ENCODE results near the gene MYL5.

MYL5 gene

DNA sequence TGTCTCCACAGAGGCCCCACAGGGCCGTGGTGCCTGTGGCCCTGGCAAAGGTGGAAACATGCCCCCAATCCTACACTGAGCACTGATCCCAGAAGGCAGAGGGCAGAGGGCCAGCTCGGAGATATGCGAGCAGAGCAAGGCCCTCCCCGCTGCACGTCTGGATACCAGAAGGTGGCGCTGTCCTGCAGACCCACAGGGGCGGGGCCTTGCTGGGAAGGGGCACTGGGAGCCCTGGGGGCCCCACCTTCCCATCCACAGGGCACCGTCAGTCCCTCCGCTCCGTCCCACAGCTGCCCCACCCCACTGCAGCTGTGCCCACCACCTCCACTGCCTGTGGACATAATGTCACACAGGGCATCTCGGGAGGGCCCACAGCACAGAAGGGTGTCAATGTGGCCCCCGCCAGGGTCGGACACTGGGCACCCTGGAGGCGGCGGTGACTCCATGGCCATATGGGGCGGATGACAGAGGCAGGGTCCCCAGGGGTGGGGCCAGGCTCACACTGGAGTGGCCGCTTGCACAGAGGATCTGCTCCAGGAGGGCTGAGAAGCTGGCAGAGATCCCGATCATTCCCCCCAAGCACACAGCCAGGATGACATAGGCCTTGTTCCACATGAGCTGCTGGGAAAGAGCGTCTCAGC lies 9.8 kb downstream of the MYL5 start (continued):
- TF ChIP-seq, protein P1, sequence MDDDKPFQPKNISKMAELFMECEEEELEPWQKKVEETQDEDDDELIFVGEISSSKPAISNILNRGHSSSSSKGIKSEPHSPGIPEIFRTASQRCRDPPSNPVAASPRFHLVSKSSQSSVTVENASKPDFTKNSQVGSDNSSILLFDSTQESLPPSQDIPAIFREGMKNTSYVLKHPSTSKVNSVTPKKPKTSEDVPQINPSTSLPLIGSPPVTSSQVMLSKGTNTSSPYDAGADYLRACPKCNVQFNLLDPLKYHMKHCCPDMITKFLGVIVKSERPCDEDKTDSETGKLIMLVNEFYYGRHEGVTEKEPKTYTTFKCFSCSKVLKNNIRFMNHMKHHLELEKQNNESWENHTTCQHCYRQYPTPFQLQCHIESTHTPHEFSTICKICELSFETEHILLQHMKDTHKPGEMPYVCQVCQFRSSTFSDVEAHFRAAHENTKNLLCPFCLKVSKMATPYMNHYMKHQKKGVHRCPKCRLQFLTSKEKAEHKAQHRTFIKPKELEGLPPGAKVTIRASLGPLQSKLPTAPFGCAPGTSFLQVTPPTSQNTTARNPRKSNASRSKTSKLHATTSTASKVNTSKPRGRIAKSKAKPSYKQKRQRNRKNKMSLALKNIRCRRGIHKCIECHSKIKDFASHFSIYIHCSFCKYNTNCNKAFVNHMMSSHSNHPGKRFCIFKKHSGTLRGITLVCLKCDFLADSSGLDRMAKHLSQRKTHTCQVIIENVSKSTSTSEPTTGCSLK (tag by site-specific recombination; IDR thresholded peaks at IDR 0.05), result no peak
- TF ChIP-seq SP2 (tag by site-specific recombination; IDR thresholded peaks at IDR 0.05), result no peak; the same call in 1 of the 2 replicates
- TF ChIP-seq ZNF555 (tag by site-specific recombination; conservative IDR thresholded peaks at IDR 0.05), result no peak
- TF ChIP-seq ZNF654 (tag by site-specific recombination; IDR thresholded peaks at IDR 0.05; ENCODE audit: low read depth), result no peak; the same call in 1 of the 2 replicates
- TF ChIP-seq ZNF211 (tag by site-specific recombination; IDR thresholded peaks at IDR 0.05; ENCODE audit: low read depth), result no peak
- TF ChIP-seq, protein P2, sequence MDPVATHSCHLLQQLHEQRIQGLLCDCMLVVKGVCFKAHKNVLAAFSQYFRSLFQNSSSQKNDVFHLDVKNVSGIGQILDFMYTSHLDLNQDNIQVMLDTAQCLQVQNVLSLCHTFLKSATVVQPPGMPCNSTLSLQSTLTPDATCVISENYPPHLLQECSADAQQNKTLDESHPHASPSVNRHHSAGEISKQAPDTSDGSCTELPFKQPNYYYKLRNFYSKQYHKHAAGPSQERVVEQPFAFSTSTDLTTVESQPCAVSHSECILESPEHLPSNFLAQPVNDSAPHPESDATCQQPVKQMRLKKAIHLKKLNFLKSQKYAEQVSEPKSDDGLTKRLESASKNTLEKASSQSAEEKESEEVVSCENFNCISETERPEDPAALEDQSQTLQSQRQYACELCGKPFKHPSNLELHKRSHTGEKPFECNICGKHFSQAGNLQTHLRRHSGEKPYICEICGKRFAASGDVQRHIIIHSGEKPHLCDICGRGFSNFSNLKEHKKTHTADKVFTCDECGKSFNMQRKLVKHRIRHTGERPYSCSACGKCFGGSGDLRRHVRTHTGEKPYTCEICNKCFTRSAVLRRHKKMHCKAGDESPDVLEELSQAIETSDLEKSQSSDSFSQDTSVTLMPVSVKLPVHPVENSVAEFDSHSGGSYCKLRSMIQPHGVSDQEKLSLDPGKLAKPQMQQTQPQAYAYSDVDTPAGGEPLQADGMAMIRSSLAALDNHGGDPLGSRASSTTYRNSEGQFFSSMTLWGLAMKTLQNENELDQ (tag by site-specific recombination; IDR thresholded peaks at IDR 0.05; ENCODE audit: low read depth), result no peak
- TF ChIP-seq ZSCAN23 (tag by site-specific recombination; IDR thresholded peaks at IDR 0.05), result no peak
- TF ChIP-seq ZNF530 (tag by site-specific recombination; IDR thresholded peaks at IDR 0.05; ENCODE audit: low read depth), result no peak
- TF ChIP-seq ZFP41 (tag by site-specific recombination; IDR thresholded peaks at IDR 0.05; ENCODE audit: borderline replicate concordance), result no peak
- TF ChIP-seq, protein P3, sequence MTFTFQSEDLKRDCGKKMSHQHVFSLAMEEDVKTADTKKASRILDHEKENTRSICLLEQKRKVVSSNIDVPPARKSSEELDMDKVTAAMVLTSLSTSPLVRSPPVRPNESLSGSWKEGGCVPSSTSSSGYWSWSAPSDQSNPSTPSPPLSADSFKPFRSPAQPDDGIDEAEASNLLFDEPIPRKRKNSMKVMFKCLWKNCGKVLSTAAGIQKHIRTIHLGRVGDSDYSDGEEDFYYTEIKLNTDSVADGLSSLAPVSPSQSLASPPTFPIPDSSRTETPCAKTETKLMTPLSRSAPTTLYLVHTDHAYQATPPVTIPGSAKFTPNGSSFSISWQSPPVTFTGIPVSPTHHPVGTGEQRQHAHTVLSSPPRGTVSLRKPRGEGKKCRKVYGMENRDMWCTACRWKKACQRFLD (tag by site-specific recombination; IDR thresholded peaks at IDR 0.05), result no peak
- no peak for TF ChIP-seq ZNF132 (tag by site-specific recombination; IDR thresholded peaks at IDR 0.05; ENCODE audit: borderline replicate concordance)
- no peak for TF ChIP-seq ZNF157 (tag by site-specific recombination; IDR thresholded peaks at IDR 0.05)
- no peak for TF ChIP-seq ZNF560 (tag by site-specific recombination; IDR thresholded peaks at IDR 0.05; ENCODE audit: borderline replicate concordance)
- TF ChIP-seq MEIS1 (CRISPR knock-in tag; IDR thresholded peaks at IDR 0.05; ENCODE audit: borderline replicate concordance), result no peak
- TF ChIP-seq ZFHX2 (tag by site-specific recombination; conservative IDR thresholded peaks at IDR 0.05), result no peak
- TF ChIP-seq ZNF302 (tag by site-specific recombination; IDR thresholded peaks at IDR 0.05; ENCODE audit: low read depth), result no peak
- TF ChIP-seq YY1 (tag by site-specific recombination; IDR thresholded peaks at IDR 0.05), result no peak
- TF ChIP-seq ZNF19 (tag by site-specific recombination; IDR thresholded peaks at IDR 0.05; ENCODE audit: low read depth), result no peak
- no peak for TF ChIP-seq ZBTB1 (tag by site-specific recombination; IDR thresholded peaks at IDR 0.05)
- no peak for TF ChIP-seq ZNF473 (tag by site-specific recombination; IDR thresholded peaks at IDR 0.05)
- no peak for TF ChIP-seq ZNF529 (tag by site-specific recombination; IDR thresholded peaks at IDR 0.05; ENCODE audit: insufficient replicate concordance)
- no peak for TF ChIP-seq ZNF747 (tag by site-specific recombination; IDR thresholded peaks at IDR 0.05)
- no peak for TF ChIP-seq ZNF223 (tag by site-specific recombination; IDR thresholded peaks at IDR 0.05)
- no peak for TF ChIP-seq ZBTB21 (tag by site-specific recombination; IDR thresholded peaks at IDR 0.05)
- TF ChIP-seq, protein P4, sequence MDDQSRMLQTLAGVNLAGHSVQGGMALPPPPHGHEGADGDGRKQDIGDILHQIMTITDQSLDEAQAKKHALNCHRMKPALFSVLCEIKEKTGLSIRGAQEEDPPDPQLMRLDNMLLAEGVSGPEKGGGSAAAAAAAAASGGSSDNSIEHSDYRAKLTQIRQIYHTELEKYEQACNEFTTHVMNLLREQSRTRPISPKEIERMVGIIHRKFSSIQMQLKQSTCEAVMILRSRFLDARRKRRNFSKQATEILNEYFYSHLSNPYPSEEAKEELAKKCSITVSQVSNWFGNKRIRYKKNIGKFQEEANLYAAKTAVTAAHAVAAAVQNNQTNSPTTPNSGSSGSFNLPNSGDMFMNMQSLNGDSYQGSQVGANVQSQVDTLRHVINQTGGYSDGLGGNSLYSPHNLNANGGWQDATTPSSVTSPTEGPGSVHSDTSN (CRISPR knock-in tag; IDR thresholded peaks at IDR 0.05), result no peak
- no peak for TF ChIP-seq SETDB1 (IDR thresholded peaks at IDR 0.05; ENCODE audit: insufficient read length, low read length)
- TF ChIP-seq ZNF24 (tag by site-specific recombination; IDR thresholded peaks at IDR 0.05), result no peak
- TF ChIP-seq, protein P5, sequence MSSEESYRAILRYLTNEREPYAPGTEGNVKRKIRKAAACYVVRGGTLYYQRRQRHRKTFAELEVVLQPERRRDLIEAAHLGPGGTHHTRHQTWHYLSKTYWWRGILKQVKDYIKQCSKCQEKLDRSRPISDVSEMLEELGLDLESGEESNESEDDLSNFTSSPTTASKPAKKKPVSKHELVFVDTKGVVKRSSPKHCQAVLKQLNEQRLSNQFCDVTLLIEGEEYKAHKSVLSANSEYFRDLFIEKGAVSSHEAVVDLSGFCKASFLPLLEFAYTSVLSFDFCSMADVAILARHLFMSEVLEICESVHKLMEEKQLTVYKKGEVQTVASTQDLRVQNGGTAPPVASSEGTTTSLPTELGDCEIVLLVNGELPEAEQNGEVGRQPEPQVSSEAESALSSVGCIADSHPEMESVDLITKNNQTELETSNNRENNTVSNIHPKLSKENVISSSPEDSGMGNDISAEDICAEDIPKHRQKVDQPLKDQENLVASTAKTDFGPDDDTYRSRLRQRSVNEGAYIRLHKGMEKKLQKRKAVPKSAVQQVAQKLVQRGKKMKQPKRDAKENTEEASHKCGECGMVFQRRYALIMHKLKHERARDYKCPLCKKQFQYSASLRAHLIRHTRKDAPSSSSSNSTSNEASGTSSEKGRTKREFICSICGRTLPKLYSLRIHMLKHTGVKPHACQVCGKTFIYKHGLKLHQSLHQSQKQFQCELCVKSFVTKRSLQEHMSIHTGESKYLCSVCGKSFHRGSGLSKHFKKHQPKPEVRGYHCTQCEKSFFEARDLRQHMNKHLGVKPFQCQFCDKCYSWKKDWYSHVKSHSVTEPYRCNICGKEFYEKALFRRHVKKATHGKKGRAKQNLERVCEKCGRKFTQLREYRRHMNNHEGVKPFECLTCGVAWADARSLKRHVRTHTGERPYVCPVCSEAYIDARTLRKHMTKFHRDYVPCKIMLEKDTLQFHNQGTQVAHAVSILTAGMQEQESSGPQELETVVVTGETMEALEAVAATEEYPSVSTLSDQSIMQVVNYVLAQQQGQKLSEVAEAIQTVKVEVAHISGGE (tag by site-specific recombination; conservative IDR thresholded peaks at IDR 0.05; ENCODE audit: low read depth), result no peak
- no peak for TF ChIP-seq ZNF274 (IDR thresholded peaks at IDR 0.05; ENCODE audit: low read length)
- TF ChIP-seq ZNF274 (tag by site-specific recombination; IDR thresholded peaks at IDR 0.05; ENCODE audit: borderline replicate concordance), result no peak
- TF ChIP-seq ZNF664 (tag by site-specific recombination; IDR thresholded peaks at IDR 0.05), result no peak

Measured in HEK293 (cell line).